Subcutaneous abdominal adipose tissue (tissue), 5 donors: ENCODE results near the gene WDR37.

ENCODE experiments used
- H3K27ac ChIP-seq: one replicate; pipeline ENCODE4 v1.7.0; 2013; ENCODE audit warnings: low read depth, mild to moderate bottlenecking, inconsistent platforms, low read length, moderate library complexity
- H3K27me3 ChIP-seq, 5 donors: one replicate each; pipeline ENCODE4 v1.7.0; 2013; ENCODE audit warnings: low read length in 5 of 5, inconsistent platforms in 1 of 5; ENCODE audit not compliant: control insufficient read depth in 5 of 5, insufficient read depth in 4 of 5
- H3K36me3 ChIP-seq, 5 donors: one replicate each; pipeline ENCODE4 v1.7.0; 2013; ENCODE audit warnings: low read length in 5 of 5; ENCODE audit not compliant: control insufficient read depth in 5 of 5, insufficient read depth in 5 of 5
- H3K4me1 ChIP-seq, 5 donors: one replicate each; pipeline ENCODE4 v1.7.0; 2013; ENCODE audit warnings: low read length in 5 of 5, mild to moderate bottlenecking in 3 of 5, moderate library complexity in 1 of 5; ENCODE audit not compliant: control insufficient read depth in 5 of 5, insufficient read depth in 5 of 5
- H3K4me3 ChIP-seq, 5 donors: one replicate each; pipeline ENCODE4 v1.7.0; 2013; ENCODE audit warnings: low read length in 5 of 5, low read depth in 1 of 5
- H3K9ac ChIP-seq, 5 donors: one replicate each; pipeline ENCODE4 v1.7.0; 2013; ENCODE audit warnings: low read length in 5 of 5, mild to moderate bottlenecking in 4 of 5, moderate library complexity in 3 of 5
- H3K9me3 ChIP-seq, 5 donors: one replicate each; pipeline ENCODE4 v1.7.0; 2013; ENCODE audit warnings: low read length in 5 of 5; ENCODE audit not compliant: control insufficient read depth in 5 of 5
- donor health status: healthy.
- donor health status: healthy.
- donor health status: healthy.
- donor health status: healthy.
- donor health status: healthy.

The WDR37 gene

GRCh38 chr10:1138529-1138928 is 82.3 kb downstream of the WDR37 start:
- H3K27ac ChIP-seq, result no peak overlapping the region
- no peaks in the 10 kb centered on the region for H3K4me1 ChIP-seq
- H3K4me3 ChIP-seq, result no peak overlapping the region
- H3K27me3 ChIP-seq, result no peaks in the 10 kb centered on the region
- H3K36me3 ChIP-seq, result no peaks in the 10 kb centered on the region
- peaks cover 5 to 14% (median 6%) of the 10 kb centered on the region in 5 donors for H3K9me3 ChIP-seq
- H3K9ac ChIP-seq, result no peak overlapping the region

- no peak overlapping the region for H3K4me3 ChIP-seq
- H3K9ac ChIP-seq, result no peak overlapping the region
- H3K36me3 ChIP-seq, result no peaks in the 10 kb centered on the region
Observed at GRCh38 chr10:1141261-1141660, 85.1 kb downstream of the WDR37 start.

GRCh38 chr10:1141701-1142100 is 85.5 kb downstream of the WDR37 start:
- no peak overlapping the region for H3K27ac ChIP-seq
- no peaks in the 10 kb centered on the region for H3K27me3 ChIP-seq
- H3K9me3 ChIP-seq, result peaks cover 8 to 20% (median 16%) of the 10 kb centered on the region in 5 donors
- no peak overlapping the region for H3K4me3 ChIP-seq
- H3K9ac ChIP-seq, result no peak overlapping the region
- H3K36me3 ChIP-seq, result no peaks in the 10 kb centered on the region
- no peaks in the 10 kb centered on the region for H3K4me1 ChIP-seq

More at GRCh38 chr10:1141261-1141660, 85.1 kb downstream of the WDR37 start:
- H3K4me1 ChIP-seq, result no peaks in the 10 kb centered on the region
- peaks cover 8 to 16% (median 16%) of the 10 kb centered on the region in 5 donors for H3K9me3 ChIP-seq
- no peak overlapping the region for H3K27ac ChIP-seq
- H3K27me3 ChIP-seq, result no peaks in the 10 kb centered on the region

GRCh38 chr10:1142596-1142995 is 86.4 kb downstream of the WDR37 start:
- Histone ChIP-seq H3K36me3 (no peaks in the 10 kb centered on the region), H3K4me3 (no peak overlapping the region), H3K9ac (no peak overlapping the region), H3K27ac (no peak overlapping the region), H3K27me3 (no peaks in the 10 kb centered on the region), H3K4me1 (no peaks in the 10 kb centered on the region), H3K9me3 (peaks cover 8 to 23% (median 16%) of the 10 kb centered on the region in 5 donors)

GRCh38 chr10:1147810-1148209 is 91.6 kb downstream of the WDR37 start:
- peaks cover 0 to 8% (median 5%) of the 10 kb centered on the region in 5 donors for H3K27me3 ChIP-seq
- H3K9me3 ChIP-seq, result peaks cover 3 to 17% (median 10%) of the 10 kb centered on the region in 5 donors

GRCh38 chr10:1148855-1149605 is 92.8 kb downstream of the WDR37 start:
- peaks cover 0 to 17% (median 7%) of the 10 kb centered on the region in 5 donors for H3K9me3 ChIP-seq
- no peaks in the 10 kb centered on the region for H3K4me1 ChIP-seq

More at GRCh38 chr10:1147810-1148209, 91.6 kb downstream of the WDR37 start:
- Histone ChIP-seq H3K4me1 (no peaks in the 10 kb centered on the region), H3K27ac (no peak overlapping the region), H3K9ac (no peak overlapping the region), H3K4me3 (no peak overlapping the region), H3K36me3 (no peaks in the 10 kb centered on the region)

GRCh38 chr10:1149793-1150637 is 93.8 kb downstream of the WDR37 start:
- Histone ChIP-seq H3K4me1 (no peaks in the 10 kb centered on the region), H3K9ac (no peak overlapping the region), H3K4me3 (no peak overlapping the region), H3K27me3 (peaks cover 0 to 13% (median 5%) of the 10 kb centered on the region in 5 donors), H3K9me3 (peaks cover 0 to 15% (median 7%) of the 10 kb centered on the region in 5 donors), H3K27ac (no peak overlapping the region), H3K36me3 (no peaks in the 10 kb centered on the region)

More at GRCh38 chr10:1148855-1149605, 92.8 kb downstream of the WDR37 start:
- Histone ChIP-seq H3K36me3 (no peaks in the 10 kb centered on the region), H3K4me3 (no peak overlapping the region), H3K9ac (no peak overlapping the region), H3K27me3 (peaks cover 0 to 8% (median 5%) of the 10 kb centered on the region in 5 donors), H3K27ac (no peak overlapping the region)

GRCh38 chr10:1150638-1150955 is 94.4 kb downstream of the WDR37 start:
- no peaks in the 10 kb centered on the region for H3K36me3 ChIP-seq
- H3K27ac ChIP-seq, result no peak overlapping the region
- H3K9me3 ChIP-seq, result peaks cover 0 to 11% (median 7%) of the 10 kb centered on the region in 5 donors
- no peak overlapping the region for H3K4me3 ChIP-seq
- peaks cover 0 to 13% (median 5%) of the 10 kb centered on the region in 5 donors for H3K27me3 ChIP-seq
- no peaks in the 10 kb centered on the region for H3K4me1 ChIP-seq
- no peak overlapping the region for H3K9ac ChIP-seq

GRCh38 chr10:1151076-1152033 is 95.2 kb downstream of the WDR37 start:
- Histone ChIP-seq H3K4me1 (no peaks in the 10 kb centered on the region), H3K4me3 (no peak overlapping the region), H3K9me3 (peaks cover 0 to 6% (median 1%) of the 10 kb centered on the region in 5 donors), H3K36me3 (no peaks in the 10 kb centered on the region), H3K27me3 (peaks cover 0 to 13% (median 5%) of the 10 kb centered on the region in 5 donors), H3K27ac (no peak overlapping the region), H3K9ac (no peak overlapping the region)
